PC-3 (cell line): ENCODE results near the gene PLXDC1.

Experiments
- EZH2 ChIP-seq: fragments of 300-600 bp; sonication (generic); IDR thresholded peaks from one replicate; pipeline ENCODE4 v1.6.1; 2017; ENCODE audit warnings: antibody characterized with exemption, mild to moderate bottlenecking, low read length; ENCODE audit not compliant: unreplicated experiment
- TF ChIP-seq, protein P1 (sequence below): fragments of 300-600 bp; sonication (generic); conservative IDR thresholded peaks from 2 replicates; pipeline ENCODE4 v1.5.1; 2017; ENCODE audit warnings: antibody characterized with exemption, low read depth, mild to moderate bottlenecking, low read length

DNA sequence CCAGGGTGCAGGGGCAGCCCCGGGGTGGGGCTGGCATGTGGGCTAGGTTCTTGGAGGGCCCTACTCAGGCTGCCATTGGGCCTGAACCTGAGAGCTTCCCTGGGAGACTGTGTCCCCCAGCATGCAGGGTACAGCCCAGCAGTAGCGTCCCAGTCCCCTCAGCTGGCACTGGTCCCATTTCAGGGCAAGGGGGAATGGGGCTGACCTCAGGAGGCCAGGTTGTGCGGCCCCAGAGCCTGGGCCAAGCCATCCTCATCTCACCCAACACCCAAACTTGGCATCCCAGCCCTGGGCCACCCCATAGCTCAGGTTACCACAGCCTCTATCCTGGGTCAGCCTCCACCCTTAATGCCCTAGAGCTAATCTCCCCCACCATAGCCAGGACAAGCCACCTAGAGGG is 6.3 kb downstream of the PLXDC1 start:
- TF ChIP-seq, protein P1, sequence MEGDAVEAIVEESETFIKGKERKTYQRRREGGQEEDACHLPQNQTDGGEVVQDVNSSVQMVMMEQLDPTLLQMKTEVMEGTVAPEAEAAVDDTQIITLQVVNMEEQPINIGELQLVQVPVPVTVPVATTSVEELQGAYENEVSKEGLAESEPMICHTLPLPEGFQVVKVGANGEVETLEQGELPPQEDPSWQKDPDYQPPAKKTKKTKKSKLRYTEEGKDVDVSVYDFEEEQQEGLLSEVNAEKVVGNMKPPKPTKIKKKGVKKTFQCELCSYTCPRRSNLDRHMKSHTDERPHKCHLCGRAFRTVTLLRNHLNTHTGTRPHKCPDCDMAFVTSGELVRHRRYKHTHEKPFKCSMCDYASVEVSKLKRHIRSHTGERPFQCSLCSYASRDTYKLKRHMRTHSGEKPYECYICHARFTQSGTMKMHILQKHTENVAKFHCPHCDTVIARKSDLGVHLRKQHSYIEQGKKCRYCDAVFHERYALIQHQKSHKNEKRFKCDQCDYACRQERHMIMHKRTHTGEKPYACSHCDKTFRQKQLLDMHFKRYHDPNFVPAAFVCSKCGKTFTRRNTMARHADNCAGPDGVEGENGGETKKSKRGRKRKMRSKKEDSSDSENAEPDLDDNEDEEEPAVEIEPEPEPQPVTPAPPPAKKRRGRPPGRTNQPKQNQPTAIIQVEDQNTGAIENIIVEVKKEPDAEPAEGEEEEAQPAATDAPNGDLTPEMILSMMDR = no peak
- no peak for TF ChIP-seq EZH2
